SK-N-SH treated with all-trans-retinoic acid at 6 μM for 48 hours (cell line): ENCODE data around the gene RBMS3.

Source experiments
- ATAC-seq: fragments of 200-7000 bp; cut with Tn5 transposase; 3 replicates; pipeline ENCODE4 v1.9.1; 2020; ENCODE audit warnings: mild to moderate bottlenecking, moderate library complexity
- ARNTL ChIP-seq: fragments of 450-650 bp; formaldehyde crosslinking; IDR thresholded peaks from 2 replicates; pipeline ENCODE4 v1.5.0; 2020; ENCODE audit warnings: low read depth, mild to moderate bottlenecking, moderate library complexity, borderline replicate concordance
- BACH2 ChIP-seq: fragments of 250-450 bp; sonication (Bioruptor Pico); IDR thresholded peaks from 2 replicates; pipeline ENCODE4 v1.9.0; 2021; ENCODE audit warnings: mild to moderate bottlenecking, borderline replicate concordance
- CREB5 ChIP-seq: fragments of 250-450 bp; sonication (Bioruptor Pico); IDR thresholded peaks from 2 replicates; pipeline ENCODE4 v1.5.1; 2020; ENCODE audit warnings: low read depth, mild to moderate bottlenecking, moderate library complexity
- CSDC2 ChIP-seq: fragments of 250-450 bp; sonication (Bioruptor Pico); IDR thresholded peaks from 2 replicates; pipeline ENCODE4 v1.5.0; 2020; ENCODE audit warnings: mild to moderate bottlenecking, moderate library complexity
- CSRNP3 ChIP-seq: fragments of 250-450 bp; sonication (Bioruptor Pico); IDR thresholded peaks from 2 replicates; pipeline ENCODE4 v1.5.1; 2021; ENCODE audit warnings: mild to moderate bottlenecking, moderate library complexity
- ESRRG ChIP-seq: fragments of 250-450 bp; sonication (Bioruptor Pico); IDR thresholded peaks from 2 replicates; pipeline ENCODE4 v1.6.1; 2021; ENCODE audit warnings: mild to moderate bottlenecking
- GLIS3 ChIP-seq: fragments of 250-450 bp; sonication (Bioruptor Pico); IDR thresholded peaks from 2 replicates; pipeline ENCODE4 v1.5.0; 2020; ENCODE audit warnings: mild to moderate bottlenecking, moderate library complexity
- ISL1 ChIP-seq: fragments of 250-450 bp; sonication (Bioruptor Pico); IDR thresholded peaks from 2 replicates; pipeline ENCODE4 v2.1.2; 2022; ENCODE audit warnings: mild to moderate bottlenecking, moderate library complexity
- OSR1 ChIP-seq: fragments of 250-450 bp; sonication (Bioruptor Pico); IDR thresholded peaks from 2 replicates; pipeline ENCODE4 v1.8.0; 2022; ENCODE audit warnings: moderate library complexity, mild to moderate bottlenecking, inconsistent platforms
- PATZ1 ChIP-seq: fragments of 250-450 bp; sonication (Bioruptor Pico); IDR thresholded peaks from 2 replicates; pipeline ENCODE4 v1.8.0; 2020; ENCODE audit warnings: mild to moderate bottlenecking, moderate library complexity, borderline replicate concordance
- POU6F1 ChIP-seq: fragments of 250-450 bp; sonication (Bioruptor Pico); IDR thresholded peaks from 2 replicates; pipeline ENCODE4 v1.8.0; 2021; ENCODE audit warnings: low read depth, mild to moderate bottlenecking, moderate library complexity, borderline replicate concordance
- PPARA ChIP-seq: fragments of 250-450 bp; sonication (Bioruptor Pico); IDR thresholded peaks from 2 replicates; pipeline ENCODE4 v1.5.0; 2020; ENCODE audit warnings: mild to moderate bottlenecking, borderline replicate concordance
- RARB ChIP-seq: fragments of 250-450 bp; sonication (Bioruptor Pico); IDR thresholded peaks from 2 replicates; pipeline ENCODE4 v1.8.0; 2021; ENCODE audit warnings: mild to moderate bottlenecking, moderate library complexity
- SNAI2 ChIP-seq: fragments of 250-450 bp; sonication (Bioruptor Pico); IDR thresholded peaks from 2 replicates; pipeline ENCODE4 v1.5.0; 2020; ENCODE audit warnings: mild to moderate bottlenecking, moderate library complexity
- TCF4 ChIP-seq: fragments of 250-450 bp; sonication (Bioruptor Pico); IDR thresholded peaks from 2 replicates; pipeline ENCODE4 v1.8.0; 2021; ENCODE audit warnings: mild to moderate bottlenecking, moderate library complexity, borderline replicate concordance
- TOX ChIP-seq: fragments of 250-450 bp; sonication (Bioruptor Pico); IDR thresholded peaks from 2 replicates; pipeline ENCODE4 v1.8.0; 2021; ENCODE audit warnings: mild to moderate bottlenecking, moderate library complexity, borderline replicate concordance
- TSHZ2 ChIP-seq: fragments of 250-450 bp; sonication (Bioruptor Pico); IDR thresholded peaks from 2 replicates; pipeline ENCODE4 v1.5.0; 2020; ENCODE audit warnings: mild to moderate bottlenecking, moderate library complexity
- ZC3H10 ChIP-seq: fragments of 250-450 bp; sonication (Bioruptor Pico); IDR thresholded peaks from 2 replicates; pipeline ENCODE4 v1.5.1; 2021; ENCODE audit warnings: mild to moderate bottlenecking, moderate library complexity
- ZFP3 ChIP-seq: fragments of 250-450 bp; sonication (Bioruptor Pico); IDR thresholded peaks from 2 replicates; pipeline ENCODE4 v1.5.0; 2020; ENCODE audit warnings: mild to moderate bottlenecking, moderate library complexity
- ZFP30 ChIP-seq: fragments of 450-650 bp; formaldehyde crosslinking; IDR thresholded peaks from 2 replicates; pipeline ENCODE4 v1.5.0; 2022; ENCODE audit warnings: mild to moderate bottlenecking, moderate library complexity
- ZNF565 ChIP-seq: fragments of 450-650 bp; formaldehyde crosslinking; conservative IDR thresholded peaks from 2 replicates; pipeline ENCODE4 v1.5.0; 2020; ENCODE audit warnings: low read depth, mild to moderate bottlenecking, moderate library complexity
- ZNF70 ChIP-seq: fragments of 450-650 bp; formaldehyde crosslinking; IDR thresholded peaks from 2 replicates; pipeline ENCODE4 v1.5.0; 2020; ENCODE audit warnings: mild to moderate bottlenecking, moderate library complexity
- ZNF8 ChIP-seq: fragments of 450-650 bp; formaldehyde crosslinking; IDR thresholded peaks from 2 replicates; pipeline ENCODE4 v1.5.0; 2020; ENCODE audit warnings: mild to moderate bottlenecking, moderate library complexity

Gene RBMS3

GRCh38 chr3:29643034-29643425 is 362.2 kb downstream of the RBMS3 start:
- peak; percentile 74 for ATAC-seq

More at GRCh38 chr3:29643034-29643425, 362.2 kb downstream of the RBMS3 start:
- peak; percentile 99 for TF ChIP-seq PATZ1 (CRISPR knock-in tag)
- peak; percentile 93 for TF ChIP-seq CREB5
- peak; percentile 99 for TF ChIP-seq ESRRG (CRISPR knock-in tag)
- peak; percentile 67; the same call in 1 of the 2 replicates for TF ChIP-seq ZNF70
- TF ChIP-seq ZNF8 (CRISPR knock-in tag): peak; percentile 80
- TF ChIP-seq BACH2: 0 out of 2 replicates have a peak, but pooled peaks have one; percentile 12
- TF ChIP-seq SNAI2: peak; percentile 90
- peak; percentile 90 for TF ChIP-seq ZFP3
- TF ChIP-seq RARB (CRISPR knock-in tag): peak; percentile 93; the same call in 1 of the 2 replicates
- TF ChIP-seq ZFP30 (CRISPR knock-in tag): no peak
- TF ChIP-seq OSR1: no peak
- peak; percentile 100 for TF ChIP-seq TCF4 (CRISPR knock-in tag)
- TF ChIP-seq TOX (CRISPR knock-in tag): peak; percentile 84; the same call in 1 of the 2 replicates
- TF ChIP-seq CSRNP3 (CRISPR knock-in tag): peak; percentile 99
- TF ChIP-seq ZC3H10: peak; percentile 98
- TF ChIP-seq CSDC2 (CRISPR knock-in tag): peak; percentile 83; the same call in 1 of the 2 replicates
- TF ChIP-seq TSHZ2 (CRISPR knock-in tag): peak; percentile 100
- peak; percentile 100 for TF ChIP-seq ISL1 (CRISPR knock-in tag)
- no peak for TF ChIP-seq ARNTL (CRISPR knock-in tag)
- peak; percentile 99 for TF ChIP-seq GLIS3
- TF ChIP-seq POU6F1 (CRISPR knock-in tag): peak; percentile 96; the same call in 1 of the 2 replicates
- peak; percentile 72; the same call in 1 of the 2 replicates for TF ChIP-seq PPARA (CRISPR knock-in tag)
- TF ChIP-seq ZNF565: peak; percentile 87
